Measurements from ENCODE around the gene ENG. TPM values are rescaled to one million over a fixed set of nuclear protein-coding genes. Genes with fewer than 3 reads are reported as not detected.
"Not testable (repeated sequence)": the region's sequence is repeated elsewhere in the genome, so short reads cannot be mapped to it uniquely, and the experiment has no call there.

ENG gene
- total RNA-seq, 4 donors from 2014 or later: 45.6 to 115 (median 51.1) TPM

- Histone ChIP-seq H3K4me3 (replicated peaks in 1 of 3) (no peak overlapping the region), H3K27me3 (no peaks in the 10 kb centered on the region), H3K9me3 (no peaks in the 10 kb centered on the region), H3K36me3 (no peaks in the 10 kb centered on the region), H3K27ac (no peak overlapping the region), H3K4me1 (peaks cover 0 to 13% of the 10 kb centered on the region in 2 donors)
- intact Hi-C loops (cut with DNase I): no loop called here
- TF ChIP-seq POLR2A (IDR thresholded peaks at IDR 0.05) (no peak), CTCF (IDR thresholded peaks at IDR 0.05) (no peak)
- WGBS, 2 donors: 83 to 95% methylated on average over 10 of the region's 10 CpGs
- no peak for DNase-seq
These were observed 5.5 kb downstream of the ENG start for GRCh38 chr9:127848756-127849504.

- H3K4me3 ChIP-seq (replicated peaks in 1 of 3): no peak overlapping the region
- intact Hi-C loops (cut with DNase I): no loop called here
- WGBS, 2 donors: 82 to 87% methylated on average over 12 of the region's 12 CpGs
- no peaks in the 10 kb centered on the region for H3K27me3 ChIP-seq
- no peaks in the 10 kb centered on the region for H3K9me3 ChIP-seq
- peaks cover 0 to 13% of the 10 kb centered on the region in 2 donors for H3K4me1 ChIP-seq
- TF ChIP-seq CTCF (IDR thresholded peaks at IDR 0.05) (no peak), POLR2A (IDR thresholded peaks at IDR 0.05) (no peak)
- DNase-seq: no peak
- peak overlapping the region in 1 of 3 donors; percentile 65 for H3K27ac ChIP-seq
- H3K36me3 ChIP-seq: no peaks in the 10 kb centered on the region
These were observed 6.4 kb downstream of the ENG start for GRCh38 chr9:127847833-127848755.

- Histone ChIP-seq H3K36me3 (no peaks in the 10 kb centered on the region), H3K27ac (peak overlapping the region; percentile 0 to 65 (median 56)), H3K4me1 (peaks cover 0 to 13% of the 10 kb centered on the region in 2 donors), H3K4me3 (replicated peaks in 1 of 3) (no peak overlapping the region), H3K27me3 (no peaks in the 10 kb centered on the region), H3K9me3 (no peaks in the 10 kb centered on the region)
- intact Hi-C loops (cut with DNase I): no loop called here
- WGBS, 2 donors: 40 to 67% methylated on average over 2 to 6 of the region's 6 CpGs
- no peak for DNase-seq
- TF ChIP-seq CTCF (IDR thresholded peaks at IDR 0.05) (no peak), POLR2A (IDR thresholded peaks at IDR 0.05) (no peak)
These were observed 7.3 kb downstream of the ENG start for GRCh38 chr9:127847178-127847510.

GRCh38 chr9:127846443-127847177 is 7.8 kb downstream of the ENG start:
- Histone ChIP-seq H3K27ac (peak overlapping the region; percentile 0 to 65 (median 56)), H3K36me3 (no peaks in the 10 kb centered on the region), H3K4me1 (peaks cover 0 to 13% of the 10 kb centered on the region in 2 donors), H3K4me3 (replicated peaks in 1 of 3) (no peak overlapping the region), H3K9me3 (no peaks in the 10 kb centered on the region), H3K27me3 (no peaks in the 10 kb centered on the region)
- intact Hi-C loops (cut with DNase I): no loop called here
- TF ChIP-seq CTCF (IDR thresholded peaks at IDR 0.05) (no peak), POLR2A (IDR thresholded peaks at IDR 0.05) (no peak)
- DNase-seq: no peak
- WGBS, 2 donors: 77 to 78% methylated on average over 14 to 17 of the region's 18 CpGs

DNA sequence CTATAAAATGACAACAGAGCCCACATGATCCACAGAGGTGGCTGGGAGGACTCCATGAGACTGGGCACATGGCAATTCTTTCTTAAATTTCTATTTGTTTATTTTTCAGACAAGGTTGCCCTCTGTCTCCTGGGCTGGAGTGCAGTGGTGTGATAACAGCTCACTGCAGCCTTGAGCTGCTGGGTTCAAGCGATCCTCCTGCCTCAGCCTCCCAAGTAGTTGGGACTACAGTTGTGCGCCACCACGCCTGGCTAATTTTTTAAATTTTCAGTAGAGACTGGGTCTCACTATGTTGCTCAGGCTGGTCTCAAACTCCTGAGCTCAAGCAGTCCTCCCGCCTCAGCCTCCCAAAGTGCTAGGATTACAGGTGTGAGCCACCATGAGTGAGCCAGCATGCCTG is 8.8 kb downstream of the ENG start:
- H3K36me3 ChIP-seq; H3K4me3 ChIP-seq (replicated peaks in 1 of 3); H3K9me3 ChIP-seq; DNase-seq; H3K27me3 ChIP-seq; intact Hi-C loops (cut with DNase I): not testable (repeated sequence)
- Histone ChIP-seq H3K4me1 (peaks cover 0 to 13% of the 10 kb centered on the region in 2 donors), H3K27ac (peak overlapping the region; percentile 0 to 65 (median 56))
- WGBS, 2 donors: 96 to 100% methylated on average over 4 of the region's 4 CpGs
